T-helper 17 cell (primary cell): ENCODE results near the gene ZSCAN21. TPM values are rescaled to one million over a fixed set of nuclear protein-coding genes. Genes with fewer than 3 reads are reported as not detected.
"Not testable (repeated sequence)": the region's sequence is repeated elsewhere in the genome, so short reads cannot be mapped to it uniquely, and the experiment has no call there.

Source experiments
- ATAC-seq: fragments of 150-1000 bp; cut with Tn5 transposase; 2 replicates; pipeline ENCODE4 v1.10.0; 2021; ENCODE audit warnings: mild to moderate bottlenecking, moderate library complexity
- DNase-seq, 3 donors: peaks; one replicate each; pipeline versions ENCODE4 v3.0.0 to v3.0.0-alpha.2; 2020 to 2021
- H3K9me3 ChIP-seq: one replicate; pipeline ENCODE4 v1.7.0; 2013; ENCODE audit warnings: low read length, mild to moderate bottlenecking; ENCODE audit not compliant: control insufficient read depth, poor library complexity, severe bottlenecking
- H3K27ac Mint-ChIP-seq: one replicate; pipeline ENCODE4 v1.8.0; 2022; ENCODE audit warnings: mild to moderate bottlenecking, moderate library complexity, mixed read lengths
- H3K27me3 Mint-ChIP-seq: one replicate; pipeline ENCODE4 v1.8.0; 2022; ENCODE audit warnings: mixed read lengths
- H3K36me3 Mint-ChIP-seq: one replicate; pipeline ENCODE4 v1.8.0; 2022; ENCODE audit warnings: low read depth, mixed read lengths
- H3K4me1 Mint-ChIP-seq: one replicate; pipeline ENCODE4 v1.8.0; 2022; ENCODE audit warnings: mild to moderate bottlenecking, mixed read lengths
- H3K4me3 Mint-ChIP-seq: one replicate; pipeline ENCODE4 v1.8.0; 2022; ENCODE audit warnings: mild to moderate bottlenecking, moderate library complexity, mixed read lengths
- total RNA-seq, 4 donors: library from RNA in 2 of 4; stranded (reverse) in 2 of 4; gene quantifications; one replicate each; pipeline ENCODE4 v1.2.3 and lab custom pipeline; 2022 to 2026

Gene ZSCAN21
- total RNA-seq (1 to 10 TPM; 4.2 to 5.2 TPM), total RNA-seq (lab: John Stamatoyannopoulos, UW) (6.0 to 14.7 reads per million in 2 donors)

DNA sequence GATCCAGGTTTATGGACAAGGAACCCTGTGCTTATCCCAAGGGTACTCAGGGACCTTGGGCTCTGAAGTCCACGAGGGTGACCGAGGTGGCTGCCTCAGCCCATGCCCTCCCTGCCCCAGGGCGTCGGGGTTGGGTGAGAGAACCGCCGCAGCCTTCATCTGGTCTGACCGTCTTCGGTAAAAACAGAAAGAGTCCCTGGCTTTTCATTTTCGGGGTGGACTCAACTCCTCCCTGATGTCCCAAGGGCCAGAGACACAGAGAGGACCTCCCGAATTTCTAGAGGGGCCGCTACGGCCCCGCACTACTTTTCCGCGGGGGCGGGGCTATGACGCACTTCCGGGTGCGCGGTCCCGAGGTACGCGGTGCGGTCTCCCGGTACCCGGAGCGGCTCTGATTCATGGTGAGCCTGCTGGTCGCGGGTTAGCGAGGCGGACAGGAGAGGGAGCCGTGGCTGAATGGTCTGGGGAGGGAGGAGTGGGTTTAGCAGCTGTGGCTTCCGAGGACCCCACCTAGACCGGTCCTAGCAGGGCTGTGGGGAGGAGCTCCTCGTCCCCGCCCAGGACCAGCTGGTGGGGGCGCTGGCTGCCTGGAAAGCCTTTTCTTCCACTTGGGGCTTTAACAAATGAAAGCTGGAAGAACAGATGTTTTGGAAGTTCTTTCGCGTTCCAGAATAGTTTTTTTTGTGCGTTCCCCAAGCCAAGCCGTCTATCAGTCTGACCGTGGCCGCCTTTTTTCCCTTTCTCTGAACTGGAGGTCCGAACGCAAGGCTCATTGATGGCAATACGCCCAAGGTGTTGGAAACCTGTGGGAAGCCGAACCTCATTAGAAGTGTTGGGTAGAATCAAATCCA is at the start of gene ZSCAN21:
Gene ZSCAN21 (plus strand): TSS at position 334 of the 851 bp plus-strand sequence. CDS start 7,233 bp downstream, outside the sequence.
- Mint-ChIP-seq H3K36me3 (no peaks in the 10 kb centered on the region), H3K4me3 (peak within 1 kb of the TSS; percentile 93), H3K27me3 (no peaks in the 10 kb centered on the region), H3K27ac (peak within 1 kb of the TSS; percentile 94), H3K4me1 (peaks cover 14% of the 10 kb centered on the region)
- DNase-seq = peak; percentile 63 to 72 (median 70)
- H3K9me3 ChIP-seq = no peaks in the 10 kb centered on the region
- peak; percentile 94 for ATAC-seq

GRCh38 chr7:100000239-100000638 is 49.3 kb upstream of the ZSCAN21 start:
- Mint-ChIP-seq H3K27ac (no peak overlapping the region), H3K36me3 (no peaks in the 10 kb centered on the region), H3K27me3 (peaks cover under 1% of the 10 kb centered on the region), H3K4me1 (peaks cover 9% of the 10 kb centered on the region), H3K4me3 (no peak overlapping the region)
- H3K9me3 ChIP-seq = no peaks in the 10 kb centered on the region
- no peak for DNase-seq
- ATAC-seq = no peak

- no peak for DNase-seq
- Mint-ChIP-seq H3K36me3 (no peaks in the 10 kb centered on the region), H3K27ac (no peak overlapping the region), H3K27me3 (peaks cover 14% of the 10 kb centered on the region), H3K4me1 (no peaks in the 10 kb centered on the region), H3K4me3 (no peak overlapping the region)
- no peaks in the 10 kb centered on the region for H3K9me3 ChIP-seq
- no peak for ATAC-seq
Measured at GRCh38 chr7:100003711-100004661, 45.6 kb upstream of the ZSCAN21 start.

- Mint-ChIP-seq H3K4me1 (no peaks in the 10 kb centered on the region), H3K27ac (no peak overlapping the region), H3K4me3 (no peak overlapping the region), H3K36me3 (no peaks in the 10 kb centered on the region), H3K27me3 (peaks cover 14% of the 10 kb centered on the region)
- no peak for DNase-seq
- no peaks in the 10 kb centered on the region for H3K9me3 ChIP-seq
- ATAC-seq = no peak
Measured at GRCh38 chr7:100007887-100008286, 41.7 kb upstream of the ZSCAN21 start.

- Mint-ChIP-seq H3K27ac (no peak overlapping the region), H3K27me3 (peaks cover 14% of the 10 kb centered on the region), H3K4me3 (no peak overlapping the region), H3K36me3 (no peaks in the 10 kb centered on the region), H3K4me1 (no peaks in the 10 kb centered on the region)
- no peaks in the 10 kb centered on the region for H3K9me3 ChIP-seq
- ATAC-seq (no peak), DNase-seq (no peak)
Measured at GRCh38 chr7:100008525-100008924, 41.0 kb upstream of the ZSCAN21 start.

DNA sequence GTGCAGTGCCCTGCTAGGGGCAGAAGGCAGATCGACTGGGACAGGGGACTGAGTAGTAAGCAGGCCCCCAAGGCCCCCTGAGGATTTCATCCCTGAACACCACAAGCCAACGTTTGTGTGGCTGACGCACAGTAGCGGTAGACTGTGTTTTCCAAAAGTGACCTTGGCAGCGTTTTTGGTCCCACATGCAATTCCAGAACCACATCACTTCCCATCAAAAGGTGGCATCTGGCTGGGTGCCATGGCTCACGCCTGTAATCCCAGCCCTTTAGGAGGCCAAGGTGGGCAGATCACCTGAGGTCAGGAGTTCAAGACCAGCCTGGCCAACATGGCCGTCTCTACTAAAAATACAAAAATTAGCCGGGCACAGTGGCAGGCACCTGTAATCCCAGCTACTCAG is 39.6 kb upstream of the ZSCAN21 start:
- not testable (repeated sequence) for H3K36me3 Mint-ChIP-seq, H3K4me1 Mint-ChIP-seq, H3K27ac Mint-ChIP-seq, H3K4me3 Mint-ChIP-seq, H3K9me3 ChIP-seq, ATAC-seq, DNase-seq
- peaks cover 14% of the 10 kb centered on the region for H3K27me3 Mint-ChIP-seq

- peaks cover 7% of the 10 kb centered on the region for H3K27me3 Mint-ChIP-seq
Measured at GRCh38 chr7:100010901-100011300, 38.7 kb upstream of the ZSCAN21 start.

GRCh38 chr7:100011516-100011915 is 38.1 kb upstream of the ZSCAN21 start:
- Mint-ChIP-seq H3K4me3 (no peak overlapping the region), H3K27me3 (peaks cover 5% of the 10 kb centered on the region), H3K36me3 (no peaks in the 10 kb centered on the region), H3K4me1 (peaks cover 9% of the 10 kb centered on the region), H3K27ac (no peak overlapping the region)
- H3K9me3 ChIP-seq = no peaks in the 10 kb centered on the region
- ATAC-seq (no peak), DNase-seq (no peak)

More at GRCh38 chr7:100010901-100011300, 38.7 kb upstream of the ZSCAN21 start:
- Mint-ChIP-seq H3K4me3 (no peak overlapping the region), H3K27ac (no peak overlapping the region), H3K36me3 (no peaks in the 10 kb centered on the region), H3K4me1 (peaks cover 5% of the 10 kb centered on the region)
- ATAC-seq (no peak), DNase-seq (no peak)
- no peaks in the 10 kb centered on the region for H3K9me3 ChIP-seq

- Mint-ChIP-seq H3K27ac (peak overlapping the region; percentile 14), H3K4me1 (peaks cover 10% of the 10 kb centered on the region)
- H3K4me3 Mint-ChIP-seq, H3K9me3 ChIP-seq, ATAC-seq, H3K27me3 Mint-ChIP-seq, DNase-seq, H3K36me3 Mint-ChIP-seq: not testable (repeated sequence)
Measured at GRCh38 chr7:100012385-100013327, 36.9 kb upstream of the ZSCAN21 start.

DNA sequence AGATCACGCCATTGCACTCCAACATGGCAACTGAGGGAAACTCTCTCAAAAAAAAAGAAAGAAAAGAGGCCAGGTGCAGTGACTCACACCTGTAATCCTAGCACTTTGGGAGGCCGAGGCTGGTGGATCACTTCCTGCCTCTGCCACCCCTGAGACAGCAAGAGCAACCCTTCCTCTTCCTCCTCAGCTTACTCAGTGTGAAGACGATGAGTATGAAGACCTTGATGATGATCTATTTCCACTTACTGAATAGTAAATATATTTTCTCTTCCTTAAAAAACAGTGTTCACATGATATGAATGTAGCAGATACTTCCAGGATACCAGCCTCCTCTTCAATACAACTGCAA is 36.3 kb upstream of the ZSCAN21 start:
- no peaks in the 10 kb centered on the region for H3K9me3 ChIP-seq
- ATAC-seq (no peak), DNase-seq (no peak)
- Mint-ChIP-seq H3K4me3 (no peak overlapping the region), H3K27me3 (no peaks in the 10 kb centered on the region), H3K36me3 (no peaks in the 10 kb centered on the region), H3K4me1 (peaks cover 14% of the 10 kb centered on the region), H3K27ac (peak overlapping the region; percentile 14)

GRCh38 chr7:100015232-100016214 is 34.1 kb upstream of the ZSCAN21 start, which contains the start of gene ZKSCAN1:
ZKSCAN1 (plus strand) TSS chr7:100015596; CDS start chr7:100023507, 7,911 bp downstream.
- H3K9me3 ChIP-seq = no peaks in the 10 kb centered on the region
- Mint-ChIP-seq H3K36me3 (peaks cover 4% of the 10 kb centered on the region), H3K4me3 (peak within 1 kb of the TSS; percentile 93), H3K4me1 (peaks cover 22% of the 10 kb centered on the region), H3K27me3 (no peaks in the 10 kb centered on the region), H3K27ac (peak within 1 kb of the TSS; percentile 95)
- ATAC-seq = peak; percentile 98
- peak; percentile 67 to 78 (median 74) for DNase-seq
